ENCODE measurements around the gene UPP2. TPM values are rescaled to one million over a fixed set of nuclear protein-coding genes. Genes with fewer than 3 reads are reported as not detected.

UPP2 gene
- total RNA-seq, 2 donors from 2014 or later: not detected

DNA sequence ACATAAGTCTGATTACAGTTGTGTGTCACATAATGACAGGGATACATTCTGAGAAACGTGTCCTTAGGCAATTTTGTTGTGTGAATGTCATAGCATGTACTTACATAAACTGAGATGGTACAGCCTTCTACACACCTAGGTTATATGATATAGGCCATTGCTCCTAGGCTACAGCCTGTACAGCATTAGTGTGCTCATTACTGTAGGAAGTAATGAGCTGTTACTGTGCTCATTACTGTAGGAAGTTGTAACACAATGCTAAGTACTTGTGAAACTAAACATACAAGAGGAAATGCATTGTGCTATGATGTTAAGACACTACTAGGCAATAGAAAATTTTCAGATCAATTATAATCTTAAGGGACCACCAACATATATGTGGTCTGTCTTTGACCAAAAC lies 72.8 kb downstream of the UPP2 start:
- Histone ChIP-seq H3K36me3 (no peaks in the 10 kb centered on the region), H3K9me3 (no peaks in the 10 kb centered on the region), H3K4me3 (no peak overlapping the region), H3K27ac (no peak overlapping the region), H3K27me3 (replicated peaks; ENCODE audit: insufficient read depth) (no peaks in the 10 kb centered on the region), H3K4me1 (ENCODE audit: control insufficient read depth in 1 of 2, low read depth in 2 of 2) (no peaks in the 10 kb centered on the region)
- TF ChIP-seq, protein P1, sequence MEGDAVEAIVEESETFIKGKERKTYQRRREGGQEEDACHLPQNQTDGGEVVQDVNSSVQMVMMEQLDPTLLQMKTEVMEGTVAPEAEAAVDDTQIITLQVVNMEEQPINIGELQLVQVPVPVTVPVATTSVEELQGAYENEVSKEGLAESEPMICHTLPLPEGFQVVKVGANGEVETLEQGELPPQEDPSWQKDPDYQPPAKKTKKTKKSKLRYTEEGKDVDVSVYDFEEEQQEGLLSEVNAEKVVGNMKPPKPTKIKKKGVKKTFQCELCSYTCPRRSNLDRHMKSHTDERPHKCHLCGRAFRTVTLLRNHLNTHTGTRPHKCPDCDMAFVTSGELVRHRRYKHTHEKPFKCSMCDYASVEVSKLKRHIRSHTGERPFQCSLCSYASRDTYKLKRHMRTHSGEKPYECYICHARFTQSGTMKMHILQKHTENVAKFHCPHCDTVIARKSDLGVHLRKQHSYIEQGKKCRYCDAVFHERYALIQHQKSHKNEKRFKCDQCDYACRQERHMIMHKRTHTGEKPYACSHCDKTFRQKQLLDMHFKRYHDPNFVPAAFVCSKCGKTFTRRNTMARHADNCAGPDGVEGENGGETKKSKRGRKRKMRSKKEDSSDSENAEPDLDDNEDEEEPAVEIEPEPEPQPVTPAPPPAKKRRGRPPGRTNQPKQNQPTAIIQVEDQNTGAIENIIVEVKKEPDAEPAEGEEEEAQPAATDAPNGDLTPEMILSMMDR (IDR thresholded peaks at IDR 0.05): no peak
- DNase-seq (ENCODE audit: low spot score) (no peak), ATAC-seq (ENCODE audit: insufficient number of reproducible peaks, low FRiP score, low read depth) (no peak)

DNA sequence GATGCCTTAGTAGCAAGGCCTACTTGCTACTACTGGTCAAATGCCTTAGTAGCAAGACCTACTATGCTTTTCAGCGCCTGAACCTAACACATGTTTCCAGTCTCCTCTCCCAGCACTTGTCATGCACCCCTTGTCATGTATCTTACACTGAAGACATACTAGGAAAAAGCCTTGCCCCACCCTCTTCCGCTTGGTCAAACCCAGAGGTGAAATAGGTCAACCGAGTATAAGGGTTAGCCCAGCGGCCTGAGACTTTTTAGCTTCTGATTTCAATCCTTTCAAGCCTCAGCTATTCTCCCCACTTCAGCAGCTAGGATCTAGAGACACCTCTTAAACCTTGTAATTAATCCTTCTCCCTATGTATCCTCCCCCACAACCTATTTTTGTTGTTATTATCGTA lies 73.3 kb downstream of the UPP2 start:
- TF ChIP-seq, protein P1 (IDR thresholded peaks at IDR 0.05): no peak

DNA sequence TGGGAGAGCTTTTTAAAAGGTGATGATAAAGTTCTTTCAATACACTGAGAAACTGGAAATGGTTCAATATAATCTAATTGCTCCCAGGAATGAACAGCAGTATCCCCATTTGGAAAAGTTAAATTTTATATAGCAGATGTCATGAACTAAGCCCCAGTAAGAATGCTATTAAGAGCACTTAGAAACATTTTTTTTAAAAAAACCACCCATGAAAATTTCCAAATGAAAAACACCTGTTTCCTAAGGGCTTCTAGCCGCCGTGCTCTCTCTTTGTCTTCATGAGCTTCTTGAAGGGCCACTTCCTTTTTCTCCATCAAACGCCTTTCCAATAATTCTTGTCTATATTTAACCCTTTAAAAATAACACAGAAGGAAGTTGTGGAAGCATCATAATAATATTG lies 77.0 kb downstream of the UPP2 start:
- no peak overlapping the region for H3K27ac ChIP-seq
- no peak for ATAC-seq (ENCODE audit: insufficient number of reproducible peaks, low FRiP score, low read depth)
- H3K27me3 ChIP-seq (replicated peaks; ENCODE audit: insufficient read depth): no peaks in the 10 kb centered on the region
- no peak for DNase-seq (ENCODE audit: low spot score)
- no peaks in the 10 kb centered on the region for H3K4me1 ChIP-seq (ENCODE audit: control insufficient read depth in 1 of 2, low read depth in 2 of 2)
- H3K4me3 ChIP-seq: no peak overlapping the region
- TF ChIP-seq, protein P1 (IDR thresholded peaks at IDR 0.05): no peak
- no peaks in the 10 kb centered on the region for H3K36me3 ChIP-seq
- no peaks in the 10 kb centered on the region for H3K9me3 ChIP-seq

More for the DNA sequence above, 73.3 kb downstream of the UPP2 start:
- no peaks in the 10 kb centered on the region for H3K27me3 ChIP-seq (replicated peaks; ENCODE audit: insufficient read depth)
- DNase-seq (ENCODE audit: low spot score) (no peak), ATAC-seq (ENCODE audit: insufficient number of reproducible peaks, low FRiP score, low read depth) (no peak)
- H3K27ac ChIP-seq: no peak overlapping the region
- H3K4me3 ChIP-seq: no peak overlapping the region
- H3K36me3 ChIP-seq: no peaks in the 10 kb centered on the region
- H3K9me3 ChIP-seq: no peaks in the 10 kb centered on the region
- no peaks in the 10 kb centered on the region for H3K4me1 ChIP-seq (ENCODE audit: control insufficient read depth in 1 of 2, low read depth in 2 of 2)

GRCh38 chr2:158179660-158180059 lies 78.0 kb downstream of the UPP2 start:
- Histone ChIP-seq H3K4me1 (ENCODE audit: control insufficient read depth in 1 of 2, low read depth in 2 of 2) (no peaks in the 10 kb centered on the region), H3K36me3 (no peaks in the 10 kb centered on the region), H3K4me3 (no peak overlapping the region), H3K27ac (no peak overlapping the region), H3K27me3 (replicated peaks; ENCODE audit: insufficient read depth) (no peaks in the 10 kb centered on the region), H3K9me3 (no peaks in the 10 kb centered on the region)
- no peak for ATAC-seq (ENCODE audit: insufficient number of reproducible peaks, low FRiP score, low read depth)
- DNase-seq (ENCODE audit: low spot score): no peak
- TF ChIP-seq, protein P1 (IDR thresholded peaks at IDR 0.05): no peak

DNA sequence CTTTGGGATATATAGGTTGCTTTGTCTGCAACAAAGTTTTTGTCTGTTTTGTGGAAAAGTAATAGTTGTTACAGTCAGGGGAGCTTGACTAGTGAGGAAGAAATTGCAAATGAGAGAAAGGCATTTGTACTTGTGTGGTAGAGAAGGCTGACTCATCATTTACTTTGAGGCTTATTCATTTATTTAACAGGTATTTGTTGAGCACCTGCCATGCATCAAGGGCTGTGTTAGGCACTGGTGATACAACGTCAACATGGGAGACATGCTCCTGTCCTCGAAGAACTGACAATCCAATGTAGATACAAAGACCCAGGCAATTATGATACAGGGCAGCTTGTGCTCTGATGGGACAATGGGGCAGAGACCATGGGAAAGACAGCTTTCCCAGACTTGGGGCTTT lies 79.5 kb downstream of the UPP2 start:
- H3K9me3 ChIP-seq: no peaks in the 10 kb centered on the region
- no peak overlapping the region for H3K27ac ChIP-seq
- TF ChIP-seq, protein P1 (IDR thresholded peaks at IDR 0.05): no peak
- H3K4me3 ChIP-seq: no peak overlapping the region
- DNase-seq (ENCODE audit: low spot score) (no peak), ATAC-seq (ENCODE audit: insufficient number of reproducible peaks, low FRiP score, low read depth) (no peak)
- no peaks in the 10 kb centered on the region for H3K4me1 ChIP-seq (ENCODE audit: control insufficient read depth in 1 of 2, low read depth in 2 of 2)
- H3K36me3 ChIP-seq: no peaks in the 10 kb centered on the region
- H3K27me3 ChIP-seq (replicated peaks; ENCODE audit: insufficient read depth): no peaks in the 10 kb centered on the region
